OCI-LY7 (cell line): ENCODE results near the gene FLVCR2. TPM values are rescaled to one million over a fixed set of nuclear protein-coding genes. Genes with fewer than 3 reads are reported as not detected.

ENCODE experiments used
- BruUV-seq: library from RNA; stranded (reverse); fragments of 400-500 nt; replicated peaks from 2 replicates; lab custom pipeline; 2021; lab: Mats Ljungman, UMichigan
- CTCF ChIA-PET: fragments of 300-600 bp; sonication (Branson Sonifier 250); formaldehyde crosslinking; loops from one replicate; lab custom pipeline; 2022; ENCODE audit warnings: antibody characterized with exemption; ENCODE audit not compliant: unreplicated experiment; lab: Charles Lee
- POLR2A ChIA-PET: fragments of 300-600 bp; sonication (Branson Sonifier 250); formaldehyde crosslinking; loops from one replicate; lab custom pipeline; 2022; ENCODE audit warnings: antibody characterized with exemption; lab: Charles Lee
- DNase-seq: peaks from one replicate; pipeline ENCODE4 v3.0.0-alpha.2; 2015; ENCODE audit warnings: low spot score
- H2AFZ ChIP-seq: fragments of 200-600 bp; sonication (generic), shearing (Covaris generic); 2 replicates; pipeline ENCODE4 v1.6.1; 2014; ENCODE audit warnings: mild to moderate bottlenecking, antibody characterized with exemption, low read length, moderate library complexity
- H3K27ac ChIP-seq: fragments of 200-600 bp; sonication (generic); 2 replicates; pipeline ENCODE4 v1.5.1; 2014; ENCODE audit warnings: mixed run types, low read depth, mild to moderate bottlenecking, moderate library complexity, low read length, inconsistent platforms; ENCODE audit not compliant: poor library complexity, severe bottlenecking
- H3K36me3 ChIP-seq: fragments of 200-600 bp; sonication (generic); 2 replicates; pipeline ENCODE4 v1.6.1; 2014; ENCODE audit warnings: mild to moderate bottlenecking, antibody characterized with exemption, low read length, moderate library complexity, mixed read lengths; ENCODE audit not compliant: insufficient read depth
- H3K4me1 ChIP-seq: fragments of 200-600 bp; sonication (generic); 2 replicates; pipeline ENCODE4 v1.5.1; 2014; ENCODE audit warnings: mild to moderate bottlenecking, low read length; ENCODE audit not compliant: insufficient read depth, poor library complexity, severe bottlenecking
- H3K4me2 ChIP-seq: fragments of 200-600 bp; sonication (generic); 2 replicates; pipeline ENCODE4 v1.6.1; 2014; ENCODE audit warnings: mild to moderate bottlenecking, low read length
- H3K4me3 ChIP-seq: fragments of 200-600 bp; sonication (generic); 2 replicates; pipeline ENCODE4 v1.5.1; 2014; ENCODE audit warnings: mild to moderate bottlenecking, low read depth, low read length; ENCODE audit not compliant: poor library complexity, severe bottlenecking
- H3K79me2 ChIP-seq: fragments of 200-600 bp; sonication (generic); 2 replicates; pipeline ENCODE4 v1.6.1; 2016; ENCODE audit warnings: low read depth, mild to moderate bottlenecking, low read length, moderate library complexity, mixed read lengths; ENCODE audit not compliant: insufficient read depth
- H3K9me2 ChIP-seq: fragments of 200-600 bp; sonication (generic); 2 replicates; pipeline ENCODE4 v1.6.1; 2016; ENCODE audit warnings: mild to moderate bottlenecking, low read length, mixed read lengths; ENCODE audit not compliant: insufficient read depth
- H3K9me3 ChIP-seq: fragments of 200-600 bp; sonication (generic); 2 replicates; pipeline ENCODE4 v1.6.1; 2014; ENCODE audit warnings: mild to moderate bottlenecking, mixed run types, low read length, mixed read lengths
- H4K20me1 ChIP-seq: fragments of 200-600 bp; sonication (generic); 2 replicates; pipeline ENCODE4 v1.6.1; 2014; ENCODE audit warnings: mild to moderate bottlenecking, antibody characterized with exemption, low read length, moderate library complexity, mixed read lengths; ENCODE audit not compliant: insufficient read depth
- EZH2phosphoT487 ChIP-seq: fragments of 200-600 bp; sonication (generic); IDR thresholded peaks from 2 replicates; pipeline ENCODE4 v1.6.1; 2018; ENCODE audit warnings: low read depth, borderline replicate concordance, mild to moderate bottlenecking, mixed run types, antibody characterized with exemption, low read length, moderate library complexity, mixed read lengths
- intact Hi-C: fragments of 100-400 bp; cut with micrococcal nuclease; formaldehyde crosslinking; loops from one replicate; pipeline ENCODE4 v1.10.0; 2022; ENCODE audit not compliant: unreplicated experiment
- total RNA-seq, 2 experiments: library from RNA; depleted of rRNA in 1 of 2; stranded (reverse); fragments of >200 nt in 1 of 2; shearing (Covaris generic) in 1 of 2; gene quantifications; 2 replicates each; pipeline ENCODE4 v1.2.3, GENCODE V29; 2014 to 2022
- TF ChIP-seq, protein P1 (sequence below): fragments of 200-600 bp; sonication (generic); conservative IDR thresholded peaks from 2 replicates; pipeline ENCODE4 v1.5.1; 2014; ENCODE audit warnings: mild to moderate bottlenecking, antibody characterized with exemption, low read length, moderate library complexity, mixed read lengths

FLVCR2 gene
- total RNA-seq, 2 experiments from 2014 or later = not detected

DNA sequence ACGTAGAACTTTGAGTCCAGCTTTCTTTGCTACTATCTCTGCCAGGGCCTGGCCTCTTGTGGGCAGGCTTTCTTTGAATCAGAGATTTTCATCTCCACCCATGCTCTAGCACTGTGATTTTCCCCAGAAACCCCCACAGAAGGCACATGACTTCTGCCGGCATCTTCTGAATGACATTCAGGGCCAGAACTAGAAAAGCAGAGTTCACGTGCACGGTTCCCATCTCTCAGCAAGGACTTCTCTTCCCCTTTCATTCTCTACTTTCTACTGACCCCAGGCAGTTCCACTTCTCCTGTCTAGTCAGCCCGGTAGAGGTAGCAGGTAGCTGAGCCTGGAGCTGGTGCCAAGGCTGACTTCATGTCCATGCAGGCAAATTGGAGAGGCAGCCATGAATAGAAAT, 29.3 kb upstream of the FLVCR2 start:
- no peaks in the 10 kb centered on the region for H3K9me2 ChIP-seq
- no peak overlapping the region for H3K4me2 ChIP-seq
- DNase-seq = no peak
- no peak overlapping the region for H2AFZ ChIP-seq
- no peaks in the 10 kb centered on the region for H3K36me3 ChIP-seq
- no peak for TF ChIP-seq EZH2phosphoT487
- TF ChIP-seq, protein P1, sequence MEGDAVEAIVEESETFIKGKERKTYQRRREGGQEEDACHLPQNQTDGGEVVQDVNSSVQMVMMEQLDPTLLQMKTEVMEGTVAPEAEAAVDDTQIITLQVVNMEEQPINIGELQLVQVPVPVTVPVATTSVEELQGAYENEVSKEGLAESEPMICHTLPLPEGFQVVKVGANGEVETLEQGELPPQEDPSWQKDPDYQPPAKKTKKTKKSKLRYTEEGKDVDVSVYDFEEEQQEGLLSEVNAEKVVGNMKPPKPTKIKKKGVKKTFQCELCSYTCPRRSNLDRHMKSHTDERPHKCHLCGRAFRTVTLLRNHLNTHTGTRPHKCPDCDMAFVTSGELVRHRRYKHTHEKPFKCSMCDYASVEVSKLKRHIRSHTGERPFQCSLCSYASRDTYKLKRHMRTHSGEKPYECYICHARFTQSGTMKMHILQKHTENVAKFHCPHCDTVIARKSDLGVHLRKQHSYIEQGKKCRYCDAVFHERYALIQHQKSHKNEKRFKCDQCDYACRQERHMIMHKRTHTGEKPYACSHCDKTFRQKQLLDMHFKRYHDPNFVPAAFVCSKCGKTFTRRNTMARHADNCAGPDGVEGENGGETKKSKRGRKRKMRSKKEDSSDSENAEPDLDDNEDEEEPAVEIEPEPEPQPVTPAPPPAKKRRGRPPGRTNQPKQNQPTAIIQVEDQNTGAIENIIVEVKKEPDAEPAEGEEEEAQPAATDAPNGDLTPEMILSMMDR = no peak
- H3K79me2 ChIP-seq = no peaks in the 10 kb centered on the region
- no peak overlapping the region for H3K27ac ChIP-seq
- no peaks in the 10 kb centered on the region for H3K4me1 ChIP-seq
- H3K4me3 ChIP-seq = no peak overlapping the region
- no peaks in the 10 kb centered on the region for H4K20me1 ChIP-seq
- no peaks in the 10 kb centered on the region for H3K9me3 ChIP-seq
- intact Hi-C loops = no loop called here
- CTCF ChIA-PET = no interaction called here
- no TSS peak for BruUV-seq
- POLR2A ChIA-PET = interaction anchor here (0.6 kb wide), 1 partner anchor 169 kb away, joined by 3 read pairs; no protein-coding TSS in a partner anchor

DNA sequence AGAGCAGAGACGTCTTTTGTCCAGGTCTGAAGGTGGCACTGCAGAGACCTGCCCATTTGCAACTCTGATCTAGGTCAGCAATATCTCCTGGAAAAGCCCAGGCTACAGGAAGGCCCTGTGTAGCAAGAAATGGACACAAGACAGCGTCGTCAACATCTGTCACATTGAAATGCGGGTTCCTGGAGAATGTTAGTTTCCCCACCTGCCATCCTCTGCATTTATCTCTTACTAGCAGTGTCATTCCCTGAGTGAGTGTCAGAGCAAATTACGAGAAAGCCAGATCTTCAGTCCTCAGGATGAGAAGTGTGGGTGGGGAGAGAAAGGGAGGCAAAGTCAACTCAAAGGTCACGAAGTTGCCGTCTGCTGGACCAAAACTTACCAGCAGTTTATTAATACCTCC, 27.4 kb upstream of the FLVCR2 start:
- H3K79me2 ChIP-seq = no peaks in the 10 kb centered on the region
- H3K4me2 ChIP-seq = no peak overlapping the region
- no peak overlapping the region for H2AFZ ChIP-seq
- H3K36me3 ChIP-seq = no peaks in the 10 kb centered on the region
- no peaks in the 10 kb centered on the region for H3K9me2 ChIP-seq
- no peak overlapping the region for H3K4me3 ChIP-seq
- no peak for TF ChIP-seq EZH2phosphoT487
- TF ChIP-seq, protein P1 = no peak
- intact Hi-C loops = no loop called here
- H3K9me3 ChIP-seq = no peaks in the 10 kb centered on the region
- no TSS peak for BruUV-seq
- H4K20me1 ChIP-seq = no peaks in the 10 kb centered on the region
- no peak overlapping the region for H3K27ac ChIP-seq
- ChIA-PET CTCF (no interaction called here), POLR2A (no interaction called here)
- no peaks in the 10 kb centered on the region for H3K4me1 ChIP-seq
- DNase-seq = no peak

DNA sequence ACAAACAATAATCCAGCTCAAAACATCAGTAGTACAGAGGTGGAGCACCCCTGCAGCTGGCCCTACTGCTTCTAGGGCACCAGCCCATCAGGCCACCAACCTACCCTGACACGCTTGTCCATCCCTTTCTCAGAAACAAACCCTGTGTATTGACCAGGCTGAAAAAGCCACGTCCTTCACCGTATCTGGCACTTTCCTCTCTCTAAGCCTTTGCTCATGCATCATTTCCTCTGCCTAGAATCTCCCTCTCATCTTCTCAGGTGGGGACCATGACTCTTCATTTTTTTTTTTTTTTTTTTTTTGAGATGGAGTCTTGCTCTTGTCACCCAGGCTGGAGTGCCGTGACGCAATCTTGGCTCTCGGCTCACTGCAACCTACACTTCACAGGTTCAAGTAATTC, 25.3 kb upstream of the FLVCR2 start:
- POLR2A ChIA-PET = no interaction called here
- H3K79me2 ChIP-seq = no peaks in the 10 kb centered on the region
- no peak overlapping the region for H2AFZ ChIP-seq
- DNase-seq = no peak
- H3K36me3 ChIP-seq = no peaks in the 10 kb centered on the region
- no peaks in the 10 kb centered on the region for H3K4me1 ChIP-seq
- TF ChIP-seq EZH2phosphoT487 = no peak
- TF ChIP-seq, protein P1 = no peak
- H3K27ac ChIP-seq = no peak overlapping the region
- CTCF ChIA-PET = no interaction called here
- no TSS peak for BruUV-seq
- intact Hi-C loops = no loop called here
- no peak overlapping the region for H3K4me3 ChIP-seq
- H3K4me2 ChIP-seq = no peak overlapping the region
- H3K9me2 ChIP-seq = no peaks in the 10 kb centered on the region
- H3K9me3 ChIP-seq = no peaks in the 10 kb centered on the region
- no peaks in the 10 kb centered on the region for H4K20me1 ChIP-seq
